ENCODE data around the gene ABCD2.

ABCD2 gene

DNA sequence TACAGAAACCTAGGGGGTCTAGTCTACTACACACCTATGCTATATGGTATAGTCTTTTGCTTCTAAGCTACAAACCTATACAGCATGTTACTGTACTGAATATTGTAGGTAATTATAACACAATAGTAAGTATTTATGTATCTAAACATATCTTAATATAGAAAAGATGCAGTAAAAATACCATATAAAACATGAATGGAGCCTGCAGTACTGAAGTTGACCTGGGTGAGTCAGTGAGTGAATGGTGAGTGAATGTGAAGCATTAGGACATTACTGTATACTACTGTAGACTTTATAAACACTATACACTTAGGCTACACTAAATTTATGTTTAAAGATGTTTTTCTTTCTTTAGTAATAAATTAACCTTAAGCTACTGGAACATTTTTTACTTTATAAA lies 13.1 kb upstream of the ABCD2 start:
- TF ChIP-seq TAF1 (IDR thresholded peaks at IDR 0.05; ENCODE audit: low read depth) (no peak), REST (IDR thresholded peaks at IDR 0.05; ENCODE audit: low read depth) (no peak), NFIC (IDR thresholded peaks at IDR 0.05) (no peak), EGR1 (IDR thresholded peaks at IDR 0.05) (no peak), FOXM1 (IDR thresholded peaks at IDR 0.05; ENCODE audit: borderline replicate concordance, low read depth) (no peak), TEAD4 (IDR thresholded peaks at IDR 0.05) (no peak), CREB1 (IDR thresholded peaks at IDR 0.05; ENCODE audit: low read depth) (no peak), ZBTB7A (IDR thresholded peaks at IDR 0.05; ENCODE audit: low read depth) (no peak), TCF12 (IDR thresholded peaks at IDR 0.05; ENCODE audit: low read depth) (no peak), EP300 (IDR thresholded peaks at IDR 0.05; ENCODE audit: borderline replicate concordance) (no peak), YY1 (IDR thresholded peaks at IDR 0.05; ENCODE audit: low read depth) (no peak), CEBPB (IDR thresholded peaks at IDR 0.05) (no peak), RAD21 (IDR thresholded peaks at IDR 0.05; ENCODE audit: low read depth) (no peak)
- TF ChIP-seq, protein P1, sequence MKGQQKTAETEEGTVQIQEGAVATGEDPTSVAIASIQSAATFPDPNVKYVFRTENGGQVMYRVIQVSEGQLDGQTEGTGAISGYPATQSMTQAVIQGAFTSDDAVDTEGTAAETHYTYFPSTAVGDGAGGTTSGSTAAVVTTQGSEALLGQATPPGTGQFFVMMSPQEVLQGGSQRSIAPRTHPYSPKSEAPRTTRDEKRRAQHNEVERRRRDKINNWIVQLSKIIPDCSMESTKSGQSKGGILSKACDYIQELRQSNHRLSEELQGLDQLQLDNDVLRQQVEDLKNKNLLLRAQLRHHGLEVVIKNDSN (IDR thresholded peaks at IDR 0.05) = no peak
- TF ChIP-seq, protein P2, sequence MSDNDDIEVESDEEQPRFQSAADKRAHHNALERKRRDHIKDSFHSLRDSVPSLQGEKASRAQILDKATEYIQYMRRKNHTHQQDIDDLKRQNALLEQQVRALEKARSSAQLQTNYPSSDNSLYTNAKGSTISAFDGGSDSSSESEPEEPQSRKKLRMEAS (IDR thresholded peaks at IDR 0.05) = no peak

DNA sequence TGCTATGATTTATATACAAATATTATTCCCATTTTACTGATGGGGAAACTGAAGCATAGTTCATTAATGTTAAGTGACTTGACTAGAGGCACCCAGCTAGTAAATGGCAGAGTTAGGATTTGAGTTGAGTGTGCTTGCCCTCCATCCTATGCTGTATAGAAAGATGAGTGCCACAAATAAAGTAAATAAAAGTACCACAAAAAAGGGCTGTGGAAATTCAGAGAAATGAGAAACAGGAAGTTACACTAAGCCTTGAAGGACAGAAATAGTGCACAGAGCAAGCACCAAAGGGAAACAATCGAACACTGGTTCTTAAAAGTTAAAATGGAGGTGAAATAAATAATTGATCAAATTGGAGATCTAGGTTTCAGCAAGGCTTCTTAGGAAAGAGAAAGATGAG lies 9.2 kb upstream of the ABCD2 start:
- no peak for TF ChIP-seq TCF12 (IDR thresholded peaks at IDR 0.05; ENCODE audit: low read depth)
- TF ChIP-seq YY1 (IDR thresholded peaks at IDR 0.05; ENCODE audit: low read depth) = no peak
- TF ChIP-seq, protein P2 (IDR thresholded peaks at IDR 0.05) = no peak
- TF ChIP-seq NFIC (IDR thresholded peaks at IDR 0.05) = no peak
- TF ChIP-seq REST (IDR thresholded peaks at IDR 0.05; ENCODE audit: low read depth) = no peak
- TF ChIP-seq TAF1 (IDR thresholded peaks at IDR 0.05; ENCODE audit: low read depth) = no peak
- no peak for TF ChIP-seq CREB1 (IDR thresholded peaks at IDR 0.05; ENCODE audit: low read depth)
- TF ChIP-seq EP300 (IDR thresholded peaks at IDR 0.05; ENCODE audit: borderline replicate concordance) = no peak
- TF ChIP-seq FOXM1 (IDR thresholded peaks at IDR 0.05; ENCODE audit: borderline replicate concordance, low read depth) = no peak
- no peak for TF ChIP-seq TEAD4 (IDR thresholded peaks at IDR 0.05)
- no peak for TF ChIP-seq EGR1 (IDR thresholded peaks at IDR 0.05)
- no peak for TF ChIP-seq ZBTB7A (IDR thresholded peaks at IDR 0.05; ENCODE audit: low read depth)
- TF ChIP-seq RAD21 (IDR thresholded peaks at IDR 0.05; ENCODE audit: low read depth) = no peak
- TF ChIP-seq CEBPB (IDR thresholded peaks at IDR 0.05) = no peak
- TF ChIP-seq, protein P1 (IDR thresholded peaks at IDR 0.05) = no peak

GRCh38 chr12:39627914-39628313 lies 8.3 kb upstream of the ABCD2 start:
- TF ChIP-seq CREB1 (IDR thresholded peaks at IDR 0.05; ENCODE audit: low read depth) (no peak), CEBPB (IDR thresholded peaks at IDR 0.05) (no peak), EGR1 (IDR thresholded peaks at IDR 0.05) (no peak), YY1 (IDR thresholded peaks at IDR 0.05; ENCODE audit: low read depth) (no peak), ZBTB7A (IDR thresholded peaks at IDR 0.05; ENCODE audit: low read depth) (no peak), FOXM1 (IDR thresholded peaks at IDR 0.05; ENCODE audit: borderline replicate concordance, low read depth) (no peak), TAF1 (IDR thresholded peaks at IDR 0.05; ENCODE audit: low read depth) (no peak), TCF12 (IDR thresholded peaks at IDR 0.05; ENCODE audit: low read depth) (no peak), REST (IDR thresholded peaks at IDR 0.05; ENCODE audit: low read depth) (no peak), EP300 (IDR thresholded peaks at IDR 0.05; ENCODE audit: borderline replicate concordance) (no peak)
- TF ChIP-seq, protein P1 (IDR thresholded peaks at IDR 0.05) = no peak
